ENCODE results near the gene PDLIM1.

The PDLIM1 gene

DNA sequence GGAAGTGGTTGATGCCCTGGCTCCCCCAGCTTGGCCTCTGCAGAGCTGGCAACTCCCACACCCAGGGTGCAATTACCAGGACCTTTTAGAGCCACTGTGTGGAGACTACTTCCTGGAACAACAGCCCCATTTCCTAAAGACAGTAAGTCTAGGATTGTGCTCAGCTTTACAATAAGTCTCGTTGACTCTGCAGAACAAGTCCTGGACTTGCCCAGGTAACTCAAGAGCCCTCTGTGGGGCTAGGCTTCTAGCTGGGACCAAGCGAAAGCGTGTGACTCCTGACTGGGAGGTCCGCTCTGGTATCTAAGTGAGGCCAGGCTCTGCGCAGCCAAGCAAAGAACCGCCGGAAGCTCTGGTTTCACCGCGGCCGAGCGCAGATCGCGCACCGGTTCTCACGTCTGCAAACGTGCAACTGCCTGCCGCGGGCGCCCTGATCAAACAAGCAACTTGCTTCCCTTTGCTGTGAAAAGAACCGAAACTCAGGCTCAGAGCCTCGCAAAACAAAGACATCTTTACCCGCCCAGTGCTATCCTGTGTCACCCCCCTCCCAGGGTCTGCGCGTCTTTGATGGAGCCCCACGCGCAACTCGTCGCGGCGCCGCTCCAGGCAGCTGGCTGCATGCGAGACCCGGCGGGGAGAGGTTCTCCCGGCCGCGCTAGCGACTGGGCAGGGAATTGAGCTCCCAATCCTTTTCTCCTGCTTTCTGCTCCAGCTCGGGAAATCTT is 4.4 kb upstream of the PDLIM1 start:
- H2AFZ ChIP-seq (ENCODE audit: low read depth, low read length, severe bottlenecking), result peak overlapping the region; percentile 39
- H3K27ac ChIP-seq (ENCODE audit: low read depth, low read length), result peak overlapping the region; percentile 93
- no peaks in the 10 kb centered on the region for H3K79me2 ChIP-seq (ENCODE audit: insufficient read depth, low read length)
- H3K9me2 ChIP-seq (replicated peaks; ENCODE audit: insufficient read depth, low read length), result no peaks in the 10 kb centered on the region
- no peaks in the 10 kb centered on the region for H3K9me3 ChIP-seq (ENCODE audit: insufficient read depth, low read length)
- H4K20me1 ChIP-seq (ENCODE audit: low read depth, low read length), result no peaks in the 10 kb centered on the region
- H3K4me3 ChIP-seq (ENCODE audit: insufficient read depth, low read length, poor library complexity, severe bottlenecking), result peak overlapping the region; percentile 35
- TF ChIP-seq EZH2phosphoT487 (conservative IDR thresholded peaks at IDR 0.05; ENCODE audit: low read length), result no peak
- TF ChIP-seq, protein P1, sequence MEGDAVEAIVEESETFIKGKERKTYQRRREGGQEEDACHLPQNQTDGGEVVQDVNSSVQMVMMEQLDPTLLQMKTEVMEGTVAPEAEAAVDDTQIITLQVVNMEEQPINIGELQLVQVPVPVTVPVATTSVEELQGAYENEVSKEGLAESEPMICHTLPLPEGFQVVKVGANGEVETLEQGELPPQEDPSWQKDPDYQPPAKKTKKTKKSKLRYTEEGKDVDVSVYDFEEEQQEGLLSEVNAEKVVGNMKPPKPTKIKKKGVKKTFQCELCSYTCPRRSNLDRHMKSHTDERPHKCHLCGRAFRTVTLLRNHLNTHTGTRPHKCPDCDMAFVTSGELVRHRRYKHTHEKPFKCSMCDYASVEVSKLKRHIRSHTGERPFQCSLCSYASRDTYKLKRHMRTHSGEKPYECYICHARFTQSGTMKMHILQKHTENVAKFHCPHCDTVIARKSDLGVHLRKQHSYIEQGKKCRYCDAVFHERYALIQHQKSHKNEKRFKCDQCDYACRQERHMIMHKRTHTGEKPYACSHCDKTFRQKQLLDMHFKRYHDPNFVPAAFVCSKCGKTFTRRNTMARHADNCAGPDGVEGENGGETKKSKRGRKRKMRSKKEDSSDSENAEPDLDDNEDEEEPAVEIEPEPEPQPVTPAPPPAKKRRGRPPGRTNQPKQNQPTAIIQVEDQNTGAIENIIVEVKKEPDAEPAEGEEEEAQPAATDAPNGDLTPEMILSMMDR (IDR thresholded peaks at IDR 0.05; ENCODE audit: insufficient read depth, low read length, poor library complexity, severe bottlenecking), result no peak
- no peaks in the 10 kb centered on the region for H3K27me3 ChIP-seq (ENCODE audit: low read length)
- no peaks in the 10 kb centered on the region for H3K36me3 ChIP-seq (ENCODE audit: low read length)
- peak overlapping the region; percentile 57 for H3K9ac ChIP-seq (ENCODE audit: low read length)
- H3K4me2 ChIP-seq (ENCODE audit: low read depth, low read length, poor library complexity, severe bottlenecking), result peak overlapping the region; percentile 70
- H3F3A ChIP-seq (ENCODE audit: insufficient read depth), result peaks cover 33% of the 10 kb centered on the region

DNA sequence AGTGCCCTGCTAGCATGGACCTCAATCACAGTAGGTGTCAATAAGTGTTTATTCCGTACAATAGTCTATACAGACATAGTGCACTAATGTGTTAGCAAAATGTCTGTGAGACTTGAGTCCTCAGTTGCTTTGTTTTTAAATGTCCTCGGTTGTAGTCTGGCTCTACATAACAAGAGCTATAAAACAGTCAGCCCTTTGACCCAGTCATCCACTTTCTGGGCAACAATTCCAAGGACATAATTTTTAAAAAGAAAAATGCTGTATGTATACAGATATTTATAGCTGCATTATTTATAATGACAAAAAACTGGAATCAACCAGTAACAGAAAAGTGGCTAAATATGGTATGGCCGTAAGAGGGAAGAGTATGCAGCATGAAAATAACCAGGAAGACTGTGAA is 2.8 kb upstream of the PDLIM1 start:
- Histone ChIP-seq H3K4me3 (ENCODE audit: insufficient read depth, low read length, poor library complexity, severe bottlenecking) (no peak overlapping the region), H3K9ac (ENCODE audit: low read length) (peak overlapping the region; percentile 12), H3K79me2 (ENCODE audit: insufficient read depth, low read length) (no peaks in the 10 kb centered on the region), H3K27ac (ENCODE audit: low read depth, low read length) (peak overlapping the region; percentile 93), H3K4me2 (ENCODE audit: low read depth, low read length, poor library complexity, severe bottlenecking) (peak overlapping the region; percentile 46), H3K9me3 (ENCODE audit: insufficient read depth, low read length) (no peaks in the 10 kb centered on the region), H2AFZ (ENCODE audit: low read depth, low read length, severe bottlenecking) (no peak overlapping the region), H3K27me3 (ENCODE audit: low read length) (no peaks in the 10 kb centered on the region), H3K36me3 (ENCODE audit: low read length) (no peaks in the 10 kb centered on the region), H4K20me1 (ENCODE audit: low read depth, low read length) (no peaks in the 10 kb centered on the region), H3F3A (ENCODE audit: insufficient read depth) (peaks cover 33% of the 10 kb centered on the region), H3K9me2 (replicated peaks; ENCODE audit: insufficient read depth, low read length) (no peaks in the 10 kb centered on the region)
- TF ChIP-seq, protein P1 (IDR thresholded peaks at IDR 0.05; ENCODE audit: insufficient read depth, low read length, poor library complexity, severe bottlenecking), result no peak
- no peak for TF ChIP-seq EZH2phosphoT487 (conservative IDR thresholded peaks at IDR 0.05; ENCODE audit: low read length)

DNA sequence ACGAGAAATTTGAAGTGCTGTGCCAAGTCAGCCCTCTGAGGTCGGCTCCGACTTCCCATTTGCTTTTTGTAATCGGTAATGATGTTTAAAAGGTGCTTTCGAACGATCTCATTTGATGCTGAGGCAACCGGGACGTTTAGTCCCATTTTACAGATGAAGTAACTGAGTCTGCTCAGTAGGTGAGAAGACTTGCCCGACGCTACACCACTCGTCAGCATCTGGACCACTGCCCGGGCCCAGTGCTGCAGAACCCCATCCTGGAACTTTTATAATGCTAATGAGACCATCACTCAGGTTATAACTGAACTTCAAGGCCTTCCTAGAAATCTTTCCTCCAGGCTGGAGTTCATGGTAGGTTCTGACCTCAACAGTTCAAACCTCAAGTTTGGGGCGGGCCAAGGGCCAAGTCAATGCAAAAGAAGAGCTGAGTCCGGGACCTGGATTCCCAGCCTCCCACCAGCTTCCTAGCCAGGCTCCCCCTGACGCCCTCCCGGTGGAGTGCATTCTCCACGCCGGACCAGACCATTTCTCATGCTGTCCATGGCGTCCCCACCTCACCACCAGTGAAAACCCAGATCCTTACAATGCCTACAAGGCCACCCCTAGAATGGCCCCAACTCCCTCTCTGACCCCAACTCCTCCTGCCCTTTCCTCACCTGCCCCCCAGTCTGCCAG is 699 bp upstream of the PDLIM1 start:
- Histone ChIP-seq H3K9me3 (ENCODE audit: insufficient read depth, low read length) (no peaks in the 10 kb centered on the region), H4K20me1 (ENCODE audit: low read depth, low read length) (no peaks in the 10 kb centered on the region), H3K4me3 (ENCODE audit: insufficient read depth, low read length, poor library complexity, severe bottlenecking) (no peak overlapping the region), H3F3A (ENCODE audit: insufficient read depth) (peaks cover 33% of the 10 kb centered on the region), H3K27ac (ENCODE audit: low read depth, low read length) (peak overlapping the region; percentile 59), H3K36me3 (ENCODE audit: low read length) (no peaks in the 10 kb centered on the region), H3K27me3 (ENCODE audit: low read length) (no peaks in the 10 kb centered on the region), H3K9me2 (replicated peaks; ENCODE audit: insufficient read depth, low read length) (no peaks in the 10 kb centered on the region), H3K79me2 (ENCODE audit: insufficient read depth, low read length) (no peaks in the 10 kb centered on the region), H3K9ac (ENCODE audit: low read length) (peak overlapping the region; percentile 77), H3K4me2 (ENCODE audit: low read depth, low read length, poor library complexity, severe bottlenecking) (peak overlapping the region; percentile 51), H2AFZ (ENCODE audit: low read depth, low read length, severe bottlenecking) (no peak overlapping the region)
- TF ChIP-seq, protein P1 (IDR thresholded peaks at IDR 0.05; ENCODE audit: insufficient read depth, low read length, poor library complexity, severe bottlenecking), result no peak
- TF ChIP-seq EZH2phosphoT487 (conservative IDR thresholded peaks at IDR 0.05; ENCODE audit: low read length), result no peak
